ENCODE data around the gene ITPR3.
A peak's percentile ranks its signal among the peaks of the same experiment; 100 is the strongest.

Gene ITPR3

DNA sequence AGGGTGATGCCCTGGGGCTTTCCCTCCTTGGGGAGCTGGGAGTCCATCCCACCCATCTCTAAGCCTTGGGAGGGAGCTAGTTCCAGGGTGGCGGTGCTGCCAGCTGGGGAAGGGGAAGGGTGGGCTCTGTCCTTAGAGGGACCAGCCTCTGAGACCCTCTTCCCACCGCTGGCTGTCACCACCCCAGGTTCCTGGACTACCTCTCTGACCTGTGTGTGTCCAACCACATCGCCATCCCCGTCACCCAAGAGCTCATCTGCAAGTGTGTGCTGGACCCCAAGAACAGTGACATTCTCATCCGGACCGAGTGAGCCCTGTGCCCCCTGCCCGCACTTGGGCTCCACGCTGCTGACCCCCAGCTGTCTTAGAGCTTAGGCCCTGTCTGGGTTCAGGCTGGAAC lies 47.2 kb downstream of the ITPR3 start:
- TF ChIP-seq, protein P1, sequence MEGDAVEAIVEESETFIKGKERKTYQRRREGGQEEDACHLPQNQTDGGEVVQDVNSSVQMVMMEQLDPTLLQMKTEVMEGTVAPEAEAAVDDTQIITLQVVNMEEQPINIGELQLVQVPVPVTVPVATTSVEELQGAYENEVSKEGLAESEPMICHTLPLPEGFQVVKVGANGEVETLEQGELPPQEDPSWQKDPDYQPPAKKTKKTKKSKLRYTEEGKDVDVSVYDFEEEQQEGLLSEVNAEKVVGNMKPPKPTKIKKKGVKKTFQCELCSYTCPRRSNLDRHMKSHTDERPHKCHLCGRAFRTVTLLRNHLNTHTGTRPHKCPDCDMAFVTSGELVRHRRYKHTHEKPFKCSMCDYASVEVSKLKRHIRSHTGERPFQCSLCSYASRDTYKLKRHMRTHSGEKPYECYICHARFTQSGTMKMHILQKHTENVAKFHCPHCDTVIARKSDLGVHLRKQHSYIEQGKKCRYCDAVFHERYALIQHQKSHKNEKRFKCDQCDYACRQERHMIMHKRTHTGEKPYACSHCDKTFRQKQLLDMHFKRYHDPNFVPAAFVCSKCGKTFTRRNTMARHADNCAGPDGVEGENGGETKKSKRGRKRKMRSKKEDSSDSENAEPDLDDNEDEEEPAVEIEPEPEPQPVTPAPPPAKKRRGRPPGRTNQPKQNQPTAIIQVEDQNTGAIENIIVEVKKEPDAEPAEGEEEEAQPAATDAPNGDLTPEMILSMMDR (IDR thresholded peaks at IDR 0.05; ENCODE audit: low read depth, low read length, missing control alignments) = no peak
- H3K27me3 ChIP-seq (replicated peaks) = no peaks in the 10 kb centered on the region
- no peak for DNase-seq
- no peak overlapping the region for H3K27ac ChIP-seq
- in situ Hi-C loops (cut with HindIII; ENCODE audit: low pct_ligation_motif_present, low sequenced_read_pairs) = no loop called here
- H3K4me3 ChIP-seq (ENCODE audit: low read depth, low read length) = no peak overlapping the region
- no peaks in the 10 kb centered on the region for H3K36me3 ChIP-seq (replicated peaks)

DNA sequence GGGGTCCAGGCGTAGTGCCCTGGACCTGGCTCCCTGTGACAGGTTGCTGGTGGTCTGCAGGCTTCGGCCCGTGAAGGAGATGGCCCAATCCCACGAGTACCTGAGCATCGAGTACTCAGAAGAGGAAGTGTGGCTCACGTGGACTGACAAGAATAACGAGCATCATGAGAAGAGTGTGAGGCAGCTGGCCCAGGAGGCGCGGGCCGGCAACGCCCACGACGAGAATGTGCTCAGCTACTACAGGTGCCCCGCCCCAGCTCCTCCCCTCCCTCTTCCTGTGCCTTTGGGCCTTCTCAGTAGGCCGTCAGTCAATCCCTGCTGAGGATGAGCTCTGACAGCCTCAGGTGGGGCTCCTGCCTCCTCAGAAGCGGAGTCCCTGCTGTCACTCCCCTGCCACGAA lies 47.8 kb downstream of the ITPR3 start:
- in situ Hi-C loops (cut with HindIII; ENCODE audit: low pct_ligation_motif_present, low sequenced_read_pairs) = no loop called here
- TF ChIP-seq, protein P1 (IDR thresholded peaks at IDR 0.05; ENCODE audit: low read depth, low read length, missing control alignments) = no peak
- Histone ChIP-seq H3K27ac (no peak overlapping the region), H3K36me3 (replicated peaks) (no peaks in the 10 kb centered on the region), H3K4me3 (ENCODE audit: low read depth, low read length) (no peak overlapping the region), H3K27me3 (replicated peaks) (no peaks in the 10 kb centered on the region)
- DNase-seq = no peak

DNA sequence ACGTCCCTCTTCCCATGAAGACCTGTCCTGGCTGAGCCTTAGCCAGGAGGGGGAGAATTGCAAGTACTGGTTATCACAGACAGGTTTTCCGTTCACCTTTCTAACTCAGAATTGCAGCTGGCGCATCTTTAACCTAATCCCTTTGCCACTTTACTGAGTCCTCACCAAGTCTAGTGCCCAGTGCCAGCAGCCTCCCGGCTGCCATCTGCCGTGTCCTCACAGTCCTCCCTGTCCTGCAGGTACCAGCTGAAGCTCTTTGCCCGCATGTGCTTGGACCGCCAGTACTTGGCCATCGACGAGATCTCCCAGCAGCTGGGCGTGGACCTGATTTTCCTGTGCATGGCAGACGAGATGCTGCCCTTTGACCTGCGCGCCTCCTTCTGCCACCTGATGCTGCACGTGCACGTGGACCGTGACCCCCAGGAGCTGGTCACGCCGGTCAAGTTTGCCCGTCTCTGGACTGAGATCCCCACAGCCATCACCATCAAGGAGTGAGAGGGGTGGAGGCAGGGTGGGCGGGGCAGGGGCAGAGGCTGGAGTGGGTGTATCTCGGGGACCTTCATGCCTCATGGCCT lies 49.1 kb downstream of the ITPR3 start:
- H3K36me3 ChIP-seq (replicated peaks) = no peaks in the 10 kb centered on the region
- H3K27ac ChIP-seq = no peak overlapping the region
- in situ Hi-C loops (cut with HindIII; ENCODE audit: low pct_ligation_motif_present, low sequenced_read_pairs) = no loop called here
- no peak overlapping the region for H3K4me3 ChIP-seq (ENCODE audit: low read depth, low read length)
- no peak for DNase-seq
- TF ChIP-seq, protein P1 (IDR thresholded peaks at IDR 0.05; ENCODE audit: low read depth, low read length, missing control alignments) = no peak
- no peaks in the 10 kb centered on the region for H3K27me3 ChIP-seq (replicated peaks)

DNA sequence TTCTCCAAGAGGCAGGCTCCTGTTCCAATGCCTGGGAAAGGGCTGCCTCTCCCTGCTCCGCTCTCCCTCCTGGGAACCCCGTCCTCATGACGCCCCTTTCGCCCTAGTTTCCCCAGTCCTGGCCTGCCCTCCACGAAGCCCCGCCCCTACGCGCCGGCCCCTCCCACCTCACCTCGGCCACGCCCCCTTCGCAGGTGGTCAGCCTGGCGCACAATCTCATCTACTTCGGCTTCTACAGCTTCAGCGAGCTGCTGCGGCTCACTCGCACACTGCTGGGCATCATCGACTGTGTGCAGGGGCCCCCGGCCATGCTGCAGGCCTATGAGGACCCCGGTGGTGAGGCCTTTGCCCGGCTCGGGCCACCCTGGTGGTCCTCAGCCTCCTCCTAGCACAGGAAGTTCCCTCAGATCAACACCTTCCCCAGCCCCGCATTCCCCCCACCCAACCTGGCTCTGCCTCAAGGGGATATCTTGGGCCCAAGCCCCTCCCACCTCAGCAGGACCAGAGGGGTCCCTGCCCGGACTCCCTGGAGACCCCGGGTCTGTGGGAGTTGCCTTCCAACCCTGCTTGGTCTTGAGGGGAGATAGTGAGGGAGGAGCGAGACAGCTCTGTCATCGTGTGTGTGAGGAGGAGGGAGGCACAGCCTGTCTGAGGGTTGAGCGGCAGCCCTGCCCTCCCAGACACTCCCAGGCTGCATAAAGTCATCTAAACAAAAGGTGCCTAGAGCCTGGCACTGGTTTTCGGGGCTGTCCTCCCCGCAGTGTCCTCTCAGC lies 50.0 kb downstream of the ITPR3 start:
- H3K4me3 ChIP-seq (ENCODE audit: low read depth, low read length) = no peak overlapping the region
- H3K27ac ChIP-seq = no peak overlapping the region
- no peak for DNase-seq
- H3K27me3 ChIP-seq (replicated peaks) = no peaks in the 10 kb centered on the region
- H3K36me3 ChIP-seq (replicated peaks) = no peaks in the 10 kb centered on the region
- in situ Hi-C loops (cut with HindIII; ENCODE audit: low pct_ligation_motif_present, low sequenced_read_pairs) = no loop called here
- TF ChIP-seq, protein P1 (IDR thresholded peaks at IDR 0.05; ENCODE audit: low read depth, low read length, missing control alignments) = no peak

DNA sequence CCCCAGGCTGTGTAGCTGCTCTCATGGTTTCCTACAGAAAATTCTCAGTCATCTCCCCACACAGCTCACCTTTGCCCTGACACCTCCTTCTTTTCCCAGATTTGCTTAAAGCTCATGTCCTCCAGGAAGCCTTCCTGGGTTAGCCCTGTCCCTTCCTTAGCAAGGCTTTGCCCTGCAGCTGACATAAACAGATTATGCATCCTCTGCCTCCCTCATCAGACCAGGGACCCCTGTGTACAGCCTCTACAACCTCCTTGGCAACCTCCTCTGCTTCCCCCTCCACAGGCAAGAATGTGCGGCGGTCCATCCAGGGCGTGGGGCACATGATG lies 50.6 kb downstream of the ITPR3 start:
- TF ChIP-seq, protein P1 (IDR thresholded peaks at IDR 0.05; ENCODE audit: low read depth, low read length, missing control alignments) = no peak
- H3K4me3 ChIP-seq (ENCODE audit: low read depth, low read length) = no peak overlapping the region
- in situ Hi-C loops (cut with HindIII; ENCODE audit: low pct_ligation_motif_present, low sequenced_read_pairs) = no loop called here
- no peak for DNase-seq
- H3K36me3 ChIP-seq (replicated peaks) = no peaks in the 10 kb centered on the region
- H3K27ac ChIP-seq = no peak overlapping the region
- no peaks in the 10 kb centered on the region for H3K27me3 ChIP-seq (replicated peaks)

DNA sequence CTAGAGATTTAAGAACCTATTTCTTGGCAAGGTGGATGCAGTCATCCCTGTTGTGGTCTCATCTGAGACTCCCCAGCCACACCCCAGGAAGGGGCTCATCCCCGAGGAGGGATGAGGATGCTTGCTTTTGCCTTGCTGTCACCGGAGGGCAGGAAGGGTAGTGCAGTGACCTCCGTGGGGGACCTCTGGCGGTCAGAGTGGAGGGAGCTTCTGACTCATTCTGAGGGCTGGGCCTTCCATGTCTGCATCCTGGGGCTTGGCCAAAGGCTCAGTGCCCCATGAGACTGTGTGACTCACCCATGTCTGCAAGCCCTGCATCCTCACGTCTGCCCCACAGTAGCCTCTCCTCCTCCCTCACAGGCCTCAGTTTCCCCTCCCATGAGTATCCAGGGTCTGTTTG lies 51.7 kb downstream of the ITPR3 start:
- Histone ChIP-seq H3K4me3 (ENCODE audit: low read depth, low read length) (no peak overlapping the region), H3K27ac (no peak overlapping the region), H3K36me3 (replicated peaks) (no peaks in the 10 kb centered on the region), H3K27me3 (replicated peaks) (no peaks in the 10 kb centered on the region)
- TF ChIP-seq, protein P1 (IDR thresholded peaks at IDR 0.05; ENCODE audit: low read depth, low read length, missing control alignments) = peak; percentile 71
- in situ Hi-C loops (cut with HindIII; ENCODE audit: low pct_ligation_motif_present, low sequenced_read_pairs) = no loop called here
- peak; percentile 95 for DNase-seq

Measured in brain microvascular endothelial cell (primary cell).